ENCODE results near the gene MRTO4.

The MRTO4 gene

DNA sequence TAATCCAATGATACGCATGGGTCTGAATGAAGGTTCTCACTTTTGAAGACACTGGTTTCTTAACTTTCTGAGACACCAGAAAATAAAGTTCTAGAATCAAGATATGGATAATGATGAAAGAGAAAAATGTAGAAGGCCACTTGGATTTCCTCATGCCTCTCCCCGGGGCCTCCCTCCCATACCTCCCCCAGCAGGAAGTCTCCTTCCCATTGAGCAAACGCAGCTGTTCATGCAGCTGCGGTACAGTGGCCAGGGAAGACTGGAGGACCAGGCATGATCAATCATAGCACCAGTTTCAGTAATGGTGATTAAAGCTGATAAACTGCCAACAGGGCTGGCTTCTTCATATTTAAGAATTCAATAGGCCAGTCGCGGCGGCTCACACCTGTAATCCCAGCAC is 30.6 kb upstream of the MRTO4 start:
- TF ChIP-seq, protein P1, sequence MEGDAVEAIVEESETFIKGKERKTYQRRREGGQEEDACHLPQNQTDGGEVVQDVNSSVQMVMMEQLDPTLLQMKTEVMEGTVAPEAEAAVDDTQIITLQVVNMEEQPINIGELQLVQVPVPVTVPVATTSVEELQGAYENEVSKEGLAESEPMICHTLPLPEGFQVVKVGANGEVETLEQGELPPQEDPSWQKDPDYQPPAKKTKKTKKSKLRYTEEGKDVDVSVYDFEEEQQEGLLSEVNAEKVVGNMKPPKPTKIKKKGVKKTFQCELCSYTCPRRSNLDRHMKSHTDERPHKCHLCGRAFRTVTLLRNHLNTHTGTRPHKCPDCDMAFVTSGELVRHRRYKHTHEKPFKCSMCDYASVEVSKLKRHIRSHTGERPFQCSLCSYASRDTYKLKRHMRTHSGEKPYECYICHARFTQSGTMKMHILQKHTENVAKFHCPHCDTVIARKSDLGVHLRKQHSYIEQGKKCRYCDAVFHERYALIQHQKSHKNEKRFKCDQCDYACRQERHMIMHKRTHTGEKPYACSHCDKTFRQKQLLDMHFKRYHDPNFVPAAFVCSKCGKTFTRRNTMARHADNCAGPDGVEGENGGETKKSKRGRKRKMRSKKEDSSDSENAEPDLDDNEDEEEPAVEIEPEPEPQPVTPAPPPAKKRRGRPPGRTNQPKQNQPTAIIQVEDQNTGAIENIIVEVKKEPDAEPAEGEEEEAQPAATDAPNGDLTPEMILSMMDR (IDR thresholded peaks at IDR 0.05; ENCODE audit: borderline replicate concordance, extremely low read depth, low read length, poor library complexity, severe bottlenecking), result no peak
- TF ChIP-seq EZH2 (IDR thresholded peaks at IDR 0.05; ENCODE audit: borderline replicate concordance, low read depth, low read length, severe bottlenecking), result no peak
- H3K4me1 ChIP-seq (ENCODE audit: insufficient read depth, low read length), result no peaks in the 10 kb centered on the region
- H3K4me2 ChIP-seq (ENCODE audit: insufficient read depth, low read length), result no peak overlapping the region
- H3K9me3 ChIP-seq (ENCODE audit: insufficient read depth, low read length, severe bottlenecking), result no peaks in the 10 kb centered on the region
- no peak for ATAC-seq (ENCODE audit: insufficient read depth, low read depth)
- no peak for DNase-seq
- H4K20me1 ChIP-seq (ENCODE audit: insufficient read depth, low read length), result peaks cover 31% of the 10 kb centered on the region
- peaks cover 92% of the 10 kb centered on the region for H3K36me3 ChIP-seq (ENCODE audit: insufficient read depth, low read length)
- no peak overlapping the region for H3K4me3 ChIP-seq (ENCODE audit: low read depth in 1 of 2, low read length in 2 of 2)
- H3K27ac ChIP-seq (ENCODE audit: low read length), result no peak overlapping the region
- H3K79me2 ChIP-seq (ENCODE audit: insufficient read depth, low read length), result peaks cover 43% of the 10 kb centered on the region
- H3K9ac ChIP-seq (ENCODE audit: low read depth, low read length), result no peak overlapping the region
- H2AFZ ChIP-seq (ENCODE audit: low read depth, low read length), result no peak overlapping the region
- H3K27me3 ChIP-seq (ENCODE audit: insufficient read depth, low read length, poor library complexity), result no peaks in the 10 kb centered on the region

DNA sequence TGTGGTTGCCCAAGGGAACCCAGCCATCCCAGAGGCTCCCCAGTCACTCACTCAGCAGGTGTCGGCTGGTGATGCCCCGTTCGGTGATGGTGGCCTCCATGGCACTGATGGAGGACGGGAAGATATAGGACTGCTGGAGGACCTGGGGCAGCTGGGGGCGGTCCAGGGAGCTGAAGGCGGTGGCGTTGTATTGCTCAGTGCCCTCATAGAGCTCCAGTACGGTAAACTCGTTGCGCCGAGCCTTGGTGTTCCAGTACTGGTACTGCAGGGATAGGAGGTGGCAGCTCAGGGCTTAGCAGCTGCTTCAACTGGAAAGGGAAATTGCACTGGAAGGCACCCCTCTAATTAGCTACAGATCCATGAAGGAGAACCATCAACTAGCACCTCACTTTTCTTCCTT is 29.0 kb upstream of the MRTO4 start:
- no peak overlapping the region for H3K4me2 ChIP-seq (ENCODE audit: insufficient read depth, low read length)
- H3K4me3 ChIP-seq (ENCODE audit: low read depth in 1 of 2, low read length in 2 of 2), result no peak overlapping the region
- H3K79me2 ChIP-seq (ENCODE audit: insufficient read depth, low read length), result peaks cover 32% of the 10 kb centered on the region
- no peak overlapping the region for H2AFZ ChIP-seq (ENCODE audit: low read depth, low read length)
- H3K9me3 ChIP-seq (ENCODE audit: insufficient read depth, low read length, severe bottlenecking), result no peaks in the 10 kb centered on the region
- peaks cover 95% of the 10 kb centered on the region for H3K36me3 ChIP-seq (ENCODE audit: insufficient read depth, low read length)
- no peak for ATAC-seq (ENCODE audit: insufficient read depth, low read depth)
- no peak overlapping the region for H3K9ac ChIP-seq (ENCODE audit: low read depth, low read length)
- no peak for DNase-seq
- no peak overlapping the region for H3K27ac ChIP-seq (ENCODE audit: low read length)
- no peaks in the 10 kb centered on the region for H3K4me1 ChIP-seq (ENCODE audit: insufficient read depth, low read length)
- TF ChIP-seq EZH2 (IDR thresholded peaks at IDR 0.05; ENCODE audit: borderline replicate concordance, low read depth, low read length, severe bottlenecking), result no peak
- TF ChIP-seq, protein P1 (IDR thresholded peaks at IDR 0.05; ENCODE audit: borderline replicate concordance, extremely low read depth, low read length, poor library complexity, severe bottlenecking), result no peak
- H4K20me1 ChIP-seq (ENCODE audit: insufficient read depth, low read length), result peaks cover 28% of the 10 kb centered on the region
- H3K27me3 ChIP-seq (ENCODE audit: insufficient read depth, low read length, poor library complexity), result no peaks in the 10 kb centered on the region

DNA sequence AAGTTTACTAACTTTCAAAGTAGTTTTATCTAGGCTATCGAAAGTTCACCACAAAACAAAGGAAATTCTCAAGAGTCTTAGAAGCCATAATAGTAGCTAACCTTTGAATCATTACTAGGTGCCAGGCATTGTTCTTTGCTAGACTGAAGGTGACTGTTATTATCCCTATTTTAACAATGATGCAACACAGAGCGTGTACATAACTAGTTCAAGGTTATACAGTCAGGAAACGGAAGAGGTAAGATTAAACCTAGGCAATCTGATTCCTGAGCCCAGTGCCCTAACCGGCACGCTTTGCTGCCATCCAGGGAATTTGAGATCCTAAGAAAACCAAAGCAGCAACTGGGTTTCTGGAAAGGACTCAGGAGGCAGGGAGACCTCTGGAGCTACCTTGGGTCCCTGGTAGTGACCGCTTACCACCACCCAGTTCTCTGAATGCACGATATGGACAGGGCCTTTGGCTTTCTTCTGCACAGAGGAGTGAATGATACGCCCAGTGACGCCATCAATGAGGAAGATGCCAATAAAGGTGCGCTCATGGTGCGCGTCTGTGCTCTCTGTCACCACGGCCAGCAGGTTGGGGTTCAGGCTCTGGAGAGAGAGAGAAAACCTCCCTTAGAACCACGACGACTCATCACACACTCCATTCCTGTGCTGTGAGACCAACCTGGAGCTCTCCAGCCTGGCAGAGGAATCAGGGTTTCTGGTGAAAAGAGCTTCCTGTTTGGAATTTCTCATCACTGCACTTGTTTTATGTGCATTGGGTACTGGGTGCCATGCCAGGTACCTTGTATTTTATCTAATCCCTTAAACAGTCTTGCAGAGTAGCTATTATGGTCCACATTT is 28.4 kb upstream of the MRTO4 start:
- no peak for TF ChIP-seq EZH2 (IDR thresholded peaks at IDR 0.05; ENCODE audit: borderline replicate concordance, low read depth, low read length, severe bottlenecking)
- TF ChIP-seq, protein P1 (IDR thresholded peaks at IDR 0.05; ENCODE audit: borderline replicate concordance, extremely low read depth, low read length, poor library complexity, severe bottlenecking), result no peak
- Histone ChIP-seq H3K4me1 (ENCODE audit: insufficient read depth, low read length) (no peaks in the 10 kb centered on the region), H3K27ac (ENCODE audit: low read length) (no peak overlapping the region), H2AFZ (ENCODE audit: low read depth, low read length) (no peak overlapping the region), H3K27me3 (ENCODE audit: insufficient read depth, low read length, poor library complexity) (no peaks in the 10 kb centered on the region), H3K4me2 (ENCODE audit: insufficient read depth, low read length) (no peak overlapping the region), H4K20me1 (ENCODE audit: insufficient read depth, low read length) (peaks cover 25% of the 10 kb centered on the region), H3K79me2 (ENCODE audit: insufficient read depth, low read length) (peaks cover 26% of the 10 kb centered on the region), H3K9me3 (ENCODE audit: insufficient read depth, low read length, severe bottlenecking) (no peaks in the 10 kb centered on the region), H3K4me3 (ENCODE audit: low read depth in 1 of 2, low read length in 2 of 2) (no peak overlapping the region), H3K36me3 (ENCODE audit: insufficient read depth, low read length) (peaks cover 91% of the 10 kb centered on the region), H3K9ac (ENCODE audit: low read depth, low read length) (no peak overlapping the region)
- ATAC-seq (ENCODE audit: insufficient read depth, low read depth), result no peak
- no peak for DNase-seq

Measured in DND-41 (cell line).